Upper lobe of left lung (tissue), 4 donors: ENCODE data around the gene DNAH10.

ENCODE experiments used
- POLR2A ChIP-seq, 4 donors: fragments of 450-650 bp; IDR thresholded peaks; one replicate each; pipeline ENCODE4 v1.5.1; 2016 to 2017; ENCODE audit warnings: antibody characterized with exemption in 4 of 4, mild to moderate bottlenecking in 2 of 4
- TF ChIP-seq, protein P1 (sequence below), 6 experiments: fragments of 450-650 bp in 4 of 6; fragments of 200-600 bp in 2 of 6; sonication (generic) in 2 of 6; IDR thresholded peaks; one replicate each; pipeline ENCODE4 v1.5.1; 2016 to 2019; ENCODE audit warnings: antibody characterized with exemption in 6 of 6

GRCh38 chr12:123897221-123897620 is 135.1 kb downstream of the DNAH10 start:
- TF ChIP-seq, protein P1, sequence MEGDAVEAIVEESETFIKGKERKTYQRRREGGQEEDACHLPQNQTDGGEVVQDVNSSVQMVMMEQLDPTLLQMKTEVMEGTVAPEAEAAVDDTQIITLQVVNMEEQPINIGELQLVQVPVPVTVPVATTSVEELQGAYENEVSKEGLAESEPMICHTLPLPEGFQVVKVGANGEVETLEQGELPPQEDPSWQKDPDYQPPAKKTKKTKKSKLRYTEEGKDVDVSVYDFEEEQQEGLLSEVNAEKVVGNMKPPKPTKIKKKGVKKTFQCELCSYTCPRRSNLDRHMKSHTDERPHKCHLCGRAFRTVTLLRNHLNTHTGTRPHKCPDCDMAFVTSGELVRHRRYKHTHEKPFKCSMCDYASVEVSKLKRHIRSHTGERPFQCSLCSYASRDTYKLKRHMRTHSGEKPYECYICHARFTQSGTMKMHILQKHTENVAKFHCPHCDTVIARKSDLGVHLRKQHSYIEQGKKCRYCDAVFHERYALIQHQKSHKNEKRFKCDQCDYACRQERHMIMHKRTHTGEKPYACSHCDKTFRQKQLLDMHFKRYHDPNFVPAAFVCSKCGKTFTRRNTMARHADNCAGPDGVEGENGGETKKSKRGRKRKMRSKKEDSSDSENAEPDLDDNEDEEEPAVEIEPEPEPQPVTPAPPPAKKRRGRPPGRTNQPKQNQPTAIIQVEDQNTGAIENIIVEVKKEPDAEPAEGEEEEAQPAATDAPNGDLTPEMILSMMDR (IDR thresholded peaks at IDR 0.05): no peak
- TF ChIP-seq POLR2A (IDR thresholded peaks at IDR 0.05): no peak
